ENCODE results near the gene LUZP1.
A peak's percentile ranks its signal among the peaks of the same experiment; 100 is the strongest.

LUZP1 gene

GRCh38 chr1:23090056-23090455, 78.6 kb downstream of the LUZP1 start:
- TF ChIP-seq ZNF174 (tag by site-specific recombination; IDR thresholded peaks at IDR 0.05) = no peak
- no peak for TF ChIP-seq YY2 (tag by site-specific recombination; IDR thresholded peaks at IDR 0.05)
- TF ChIP-seq ZNF148 (tag by site-specific recombination; IDR thresholded peaks at IDR 0.05; ENCODE audit: borderline replicate concordance) = no peak
- no peak for TF ChIP-seq ZNF792 (tag by site-specific recombination; IDR thresholded peaks at IDR 0.05)
- no peak for TF ChIP-seq ZNF211 (tag by site-specific recombination; IDR thresholded peaks at IDR 0.05; ENCODE audit: low read depth)
- TF ChIP-seq ZNF664 (tag by site-specific recombination; IDR thresholded peaks at IDR 0.05) = no peak
- TF ChIP-seq ZSCAN30 (tag by site-specific recombination; IDR thresholded peaks at IDR 0.05) = no peak
- TF ChIP-seq ZNF366 (tag by site-specific recombination; conservative IDR thresholded peaks at IDR 0.05) = no peak
- no peak for TF ChIP-seq ZNF362 (tag by site-specific recombination; IDR thresholded peaks at IDR 0.05)
- no peak for TF ChIP-seq SP7 (tag by site-specific recombination; IDR thresholded peaks at IDR 0.05)
- no peak for TF ChIP-seq GLIS1 (tag by site-specific recombination; IDR thresholded peaks at IDR 0.05)
- TF ChIP-seq SCRT2 (tag by site-specific recombination; IDR thresholded peaks at IDR 0.05) = no peak
- Histone ChIP-seq H3K36me3 (ENCODE audit: control insufficient read depth in 2 of 2, insufficient read depth in 1 of 2, low read length in 2 of 2) (peaks cover 6 to 92% of the 10 kb centered on the region in 2 experiments; a peak in 2 of 3 replicates), H3K27ac (ENCODE audit: extremely low read depth, low read depth, low read length) (no peak overlapping the region), H3K4me1 (ENCODE audit: control insufficient read depth, insufficient read depth, low read length) (no peaks in the 10 kb centered on the region), H3K9me3 (ENCODE audit: control insufficient read depth, insufficient read depth, low read depth, low read length) (no peaks in the 10 kb centered on the region), H3K4me3 (ENCODE audit: low read depth, low read length) (no peak overlapping the region)
- ChIA-PET POLR2A (no interaction called here), CTCF (interaction anchor here (0.6 to 3.2 kb wide), 2 partner anchors 9 to 73 kb away, joined by 4 to 16 read pairs; no protein-coding TSS in a partner anchor)

- ChIA-PET CTCF (interaction anchor here (2.3 to 3.2 kb wide), 2 partner anchors 11 to 96 kb away, joined by 12 to 16 read pairs; no protein-coding TSS in a partner anchor), POLR2A (interaction anchor here (0.5 to 1.2 kb wide), 2 partner anchors 12 to 634 kb away, joined by 3 to 4 read pairs; no protein-coding TSS in a partner anchor)
- TF ChIP-seq PRDM4 (tag by site-specific recombination; IDR thresholded peaks at IDR 0.05) (no peak), KLF8 (tag by site-specific recombination; IDR thresholded peaks at IDR 0.05) (no peak), ZNF585B (tag by site-specific recombination; IDR thresholded peaks at IDR 0.05) (no peak), ZNF280D (tag by site-specific recombination; IDR thresholded peaks at IDR 0.05) (no peak), ATF2 (tag by site-specific recombination; IDR thresholded peaks at IDR 0.05; ENCODE audit: low read depth) (peak; percentile 71), ZNF600 (tag by site-specific recombination; IDR thresholded peaks at IDR 0.05) (no peak)
- Histone ChIP-seq H3K9me3 (ENCODE audit: control insufficient read depth, insufficient read depth, low read depth, low read length) (no peaks in the 10 kb centered on the region), H3K36me3 (ENCODE audit: control insufficient read depth in 2 of 2, insufficient read depth in 1 of 2, low read length in 2 of 2) (peaks cover 6 to 96% of the 10 kb centered on the region in 2 experiments; a peak in 2 of 3 replicates), H3K4me1 (ENCODE audit: control insufficient read depth, insufficient read depth, low read length) (no peaks in the 10 kb centered on the region), H3K27ac (ENCODE audit: extremely low read depth, low read depth, low read length) (no peak overlapping the region), H3K4me3 (ENCODE audit: low read depth, low read length) (no peak overlapping the region)
Observed at GRCh38 chr1:23088027-23088426, 80.6 kb downstream of the LUZP1 start.
